Measurements from ENCODE around the gene KLF1.

The KLF1 gene

DNA sequence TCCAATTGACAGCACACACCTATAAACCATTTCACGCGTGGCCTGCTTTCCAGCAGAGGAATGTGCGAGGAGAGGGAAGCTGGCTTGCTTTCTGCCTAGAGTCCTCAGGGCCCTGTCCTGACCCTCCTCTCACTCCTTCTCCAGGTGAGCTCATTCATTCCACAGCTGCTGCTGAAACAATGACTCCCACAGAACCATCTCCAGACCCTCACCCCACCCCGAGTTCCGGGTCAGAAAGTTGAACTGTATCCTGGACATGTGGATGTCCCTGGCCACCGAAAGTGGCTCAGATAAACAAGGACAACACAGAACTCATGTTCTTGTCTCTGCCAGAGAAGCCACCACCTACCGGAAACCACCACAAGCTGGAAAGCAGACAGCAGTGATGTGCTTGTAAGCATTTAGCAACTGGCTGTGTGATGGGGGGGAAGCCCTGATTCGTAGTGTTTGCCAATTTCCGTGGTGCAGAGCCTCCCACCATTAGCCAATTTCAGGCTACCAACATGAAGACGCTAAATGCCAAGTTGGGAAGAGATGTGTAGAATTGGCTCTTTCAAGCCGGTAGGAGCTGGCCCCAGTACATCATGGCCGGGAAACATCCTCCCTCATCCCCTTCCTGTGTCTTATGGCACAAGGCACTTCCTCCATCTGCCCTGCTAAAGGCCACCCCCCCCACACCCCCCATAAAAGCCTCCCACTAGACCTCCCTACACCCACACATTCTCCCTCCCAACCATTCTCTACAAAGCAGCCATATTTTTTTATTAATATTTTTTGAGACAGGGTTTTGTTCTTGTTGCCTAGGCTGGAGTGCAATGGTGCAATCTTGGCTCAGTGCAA is 27.1 kb upstream of the KLF1 start:
- Histone ChIP-seq H3K36me3 (replicated peaks) (no peaks in the 10 kb centered on the region), H3K27me3 (replicated peaks) (no peaks in the 10 kb centered on the region), H3K4me3 (ENCODE audit: low read depth, low read length) (no peak overlapping the region), H3K27ac (no peak overlapping the region)
- no peak for DNase-seq
- TF ChIP-seq, protein P1, sequence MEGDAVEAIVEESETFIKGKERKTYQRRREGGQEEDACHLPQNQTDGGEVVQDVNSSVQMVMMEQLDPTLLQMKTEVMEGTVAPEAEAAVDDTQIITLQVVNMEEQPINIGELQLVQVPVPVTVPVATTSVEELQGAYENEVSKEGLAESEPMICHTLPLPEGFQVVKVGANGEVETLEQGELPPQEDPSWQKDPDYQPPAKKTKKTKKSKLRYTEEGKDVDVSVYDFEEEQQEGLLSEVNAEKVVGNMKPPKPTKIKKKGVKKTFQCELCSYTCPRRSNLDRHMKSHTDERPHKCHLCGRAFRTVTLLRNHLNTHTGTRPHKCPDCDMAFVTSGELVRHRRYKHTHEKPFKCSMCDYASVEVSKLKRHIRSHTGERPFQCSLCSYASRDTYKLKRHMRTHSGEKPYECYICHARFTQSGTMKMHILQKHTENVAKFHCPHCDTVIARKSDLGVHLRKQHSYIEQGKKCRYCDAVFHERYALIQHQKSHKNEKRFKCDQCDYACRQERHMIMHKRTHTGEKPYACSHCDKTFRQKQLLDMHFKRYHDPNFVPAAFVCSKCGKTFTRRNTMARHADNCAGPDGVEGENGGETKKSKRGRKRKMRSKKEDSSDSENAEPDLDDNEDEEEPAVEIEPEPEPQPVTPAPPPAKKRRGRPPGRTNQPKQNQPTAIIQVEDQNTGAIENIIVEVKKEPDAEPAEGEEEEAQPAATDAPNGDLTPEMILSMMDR (IDR thresholded peaks at IDR 0.05; ENCODE audit: low read depth, low read length, missing control alignments): no peak
- in situ Hi-C loops (cut with HindIII; ENCODE audit: low pct_ligation_motif_present, low sequenced_read_pairs): no loop called here

DNA sequence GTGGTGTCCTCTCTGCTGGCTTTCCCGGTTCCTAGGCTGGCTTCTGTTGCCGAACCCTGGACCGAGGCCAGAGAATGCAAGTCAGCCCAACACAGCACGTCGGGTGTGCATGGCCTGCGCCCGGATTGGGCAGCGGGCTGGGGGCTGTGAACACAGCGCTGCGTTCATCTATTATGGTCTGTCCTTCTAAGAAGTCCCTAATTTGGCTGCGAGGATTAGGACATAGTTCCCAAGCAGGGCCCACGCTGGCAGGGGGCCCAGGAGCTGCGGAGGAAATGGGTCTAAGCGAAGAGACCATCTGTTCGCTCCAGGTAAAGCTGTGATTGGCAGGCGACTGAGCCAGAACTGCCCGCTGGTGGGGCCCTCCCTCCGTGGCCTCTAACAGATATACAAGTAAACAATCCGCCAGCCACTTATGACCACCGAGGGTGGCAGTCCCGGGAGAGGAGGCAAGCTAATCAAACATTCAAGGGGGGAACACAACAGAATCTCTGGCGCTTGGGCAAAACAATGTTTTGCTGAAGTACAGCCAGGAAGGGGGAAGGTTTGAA is 26.1 kb upstream of the KLF1 start:
- TF ChIP-seq, protein P1 (IDR thresholded peaks at IDR 0.05; ENCODE audit: low read depth, low read length, missing control alignments): no peak
- no peak for DNase-seq
- Histone ChIP-seq H3K36me3 (replicated peaks) (no peaks in the 10 kb centered on the region), H3K27me3 (replicated peaks) (no peaks in the 10 kb centered on the region), H3K27ac (no peak overlapping the region), H3K4me3 (ENCODE audit: low read depth, low read length) (no peak overlapping the region)
- in situ Hi-C loops (cut with HindIII; ENCODE audit: low pct_ligation_motif_present, low sequenced_read_pairs): no loop called here

DNA sequence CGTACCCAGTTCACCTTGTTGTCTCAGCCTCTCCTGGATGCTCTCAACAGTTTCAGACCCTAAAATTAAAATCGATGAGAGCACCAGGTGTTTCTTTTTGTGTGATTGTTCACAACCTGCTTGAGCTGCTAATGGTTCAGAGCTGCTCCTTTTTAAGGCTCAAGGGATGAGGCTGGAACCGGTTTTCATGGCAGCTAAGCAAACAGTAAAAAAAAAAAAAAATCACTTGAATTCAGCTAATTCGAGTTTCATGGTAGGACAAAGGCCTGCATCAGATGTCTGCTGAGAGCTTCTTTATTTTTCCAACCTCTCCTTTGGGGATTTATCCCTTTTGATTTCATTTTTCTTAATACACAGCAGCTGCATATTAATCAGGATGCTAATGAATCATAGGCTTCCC is 25.6 kb upstream of the KLF1 start:
- no peak for DNase-seq
- in situ Hi-C loops (cut with HindIII; ENCODE audit: low pct_ligation_motif_present, low sequenced_read_pairs): no loop called here
- Histone ChIP-seq H3K27ac (no peak overlapping the region), H3K36me3 (replicated peaks) (no peaks in the 10 kb centered on the region), H3K4me3 (ENCODE audit: low read depth, low read length) (no peak overlapping the region), H3K27me3 (replicated peaks) (no peaks in the 10 kb centered on the region)
- TF ChIP-seq, protein P1 (IDR thresholded peaks at IDR 0.05; ENCODE audit: low read depth, low read length, missing control alignments): no peak

DNA sequence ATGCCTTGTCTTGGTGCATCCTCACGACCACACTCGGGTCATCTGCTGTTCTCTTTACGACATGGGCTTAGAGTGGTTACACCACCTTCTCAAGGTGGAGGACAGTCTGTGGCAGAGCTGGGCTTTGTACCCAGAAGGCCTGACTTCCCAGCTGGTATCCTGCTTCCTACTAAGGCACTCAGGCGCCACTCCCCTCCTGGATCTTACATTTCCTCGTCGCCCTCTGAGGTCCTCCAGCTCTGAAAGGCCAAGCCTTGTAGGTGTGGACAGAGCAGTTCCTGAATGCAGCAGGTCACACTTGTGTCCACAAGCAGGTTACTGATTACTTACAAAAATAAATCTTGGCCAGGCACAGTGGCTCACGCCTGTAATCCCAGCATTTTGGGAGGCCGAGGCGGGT is 20.2 kb upstream of the KLF1 start:
- DNase-seq: no peak
- in situ Hi-C loops (cut with HindIII; ENCODE audit: low pct_ligation_motif_present, low sequenced_read_pairs): no loop called here
- Histone ChIP-seq H3K4me3 (ENCODE audit: low read depth, low read length) (no peak overlapping the region), H3K27me3 (replicated peaks) (no peaks in the 10 kb centered on the region), H3K27ac (no peak overlapping the region), H3K36me3 (replicated peaks) (no peaks in the 10 kb centered on the region)
- TF ChIP-seq, protein P1 (IDR thresholded peaks at IDR 0.05; ENCODE audit: low read depth, low read length, missing control alignments): no peak

DNA sequence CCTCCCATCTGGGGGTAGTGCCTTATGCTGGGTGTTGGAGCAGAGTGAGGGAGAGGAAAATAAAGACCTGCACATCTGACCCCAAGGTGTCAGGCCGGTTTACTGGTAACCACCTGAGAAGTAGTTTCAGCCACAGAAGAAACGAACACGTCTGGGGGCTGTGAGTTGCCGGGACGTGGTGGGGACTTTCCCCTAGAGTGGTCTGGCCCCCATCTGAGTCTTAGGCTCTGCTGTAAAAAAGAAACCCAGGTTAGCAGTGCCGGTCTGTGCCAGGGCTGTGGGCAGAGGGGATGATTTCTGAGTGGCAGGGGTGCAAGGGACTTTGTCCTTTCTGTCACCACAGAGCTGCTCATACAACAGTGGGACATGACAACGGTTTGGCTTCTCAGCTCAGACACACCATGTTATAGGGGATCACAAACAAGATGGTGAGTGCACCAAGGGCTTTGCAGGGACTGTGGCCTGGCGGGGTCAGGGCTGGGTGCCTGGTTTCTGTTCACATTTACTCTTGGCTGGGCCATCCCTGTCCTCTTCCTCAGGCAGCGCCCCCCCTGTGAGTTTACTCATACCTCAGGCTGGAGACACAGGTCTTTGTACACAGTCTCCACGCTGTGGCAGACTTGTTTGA is 13.0 kb upstream of the KLF1 start:
- H3K4me3 ChIP-seq (ENCODE audit: low read depth, low read length): no peak overlapping the region
- no peaks in the 10 kb centered on the region for H3K27me3 ChIP-seq (replicated peaks)
- no peak overlapping the region for H3K27ac ChIP-seq
- TF ChIP-seq, protein P1 (IDR thresholded peaks at IDR 0.05; ENCODE audit: low read depth, low read length, missing control alignments): no peak
- in situ Hi-C loops (cut with HindIII; ENCODE audit: low pct_ligation_motif_present, low sequenced_read_pairs): no loop called here
- no peak for DNase-seq
- peaks cover 3% of the 10 kb centered on the region for H3K36me3 ChIP-seq (replicated peaks)
